MM.1S (cell line): Measurements from ENCODE around the gene UTS2R.

Source experiments
- DNase-seq: peaks from one replicate; pipeline ENCODE4 v3.0.0-alpha.2; 2015
- H2AFZ ChIP-seq: fragments of 300-600 bp; sonication (generic); 2 replicates; pipeline ENCODE4 v1.6.0; 2016; ENCODE audit warnings: antibody characterized with exemption, low read length
- H3F3A ChIP-seq: fragments of 300-600 bp; sonication (generic); 2 replicates; pipeline ENCODE4 v1.6.1; 2016; ENCODE audit warnings: mild to moderate bottlenecking, antibody characterized with exemption, low read length, moderate library complexity, mixed read lengths; ENCODE audit not compliant: insufficient read depth
- H3K27ac ChIP-seq: fragments of 300-600 bp; sonication (generic); 2 replicates; pipeline ENCODE4 v1.5.1; 2016; ENCODE audit warnings: mild to moderate bottlenecking, low read length
- H3K27me3 ChIP-seq: fragments of 300-600 bp; sonication (generic); replicated peaks from 2 replicates; pipeline ENCODE4 v1.6.0; 2016; ENCODE audit warnings: low read length; ENCODE audit not compliant: insufficient read depth
- H3K36me3 ChIP-seq: fragments of 300-600 bp; sonication (generic); replicated peaks from 2 replicates; pipeline ENCODE4 v1.6.1; 2016; ENCODE audit warnings: mild to moderate bottlenecking, low read length, mixed read lengths; ENCODE audit not compliant: insufficient read depth
- H3K4me1 ChIP-seq: fragments of 300-600 bp; sonication (generic); 2 replicates; pipeline ENCODE4 v1.6.1; 2016; ENCODE audit warnings: low read length, mixed read lengths
- H3K4me2 ChIP-seq: fragments of 300-600 bp; sonication (generic); 2 replicates; pipeline ENCODE4 v1.6.0; 2016; ENCODE audit warnings: low read depth, low read length
- H3K4me3 ChIP-seq: fragments of 300-600 bp; sonication (generic); 2 replicates; pipeline ENCODE4 v1.5.1; 2016; ENCODE audit warnings: low read length, mixed read lengths
- H3K79me2 ChIP-seq: fragments of 300-600 bp; sonication (generic); 2 replicates; pipeline ENCODE4 v1.6.1; 2016; ENCODE audit warnings: mixed run types, low read length, mixed read lengths
- H3K9ac ChIP-seq: fragments of 300-600 bp; sonication (generic); 2 replicates; pipeline ENCODE4 v1.6.1; 2016; ENCODE audit warnings: low read length, mixed read lengths
- H3K9me2 ChIP-seq: fragments of 300-600 bp; sonication (generic); replicated peaks from 2 replicates; pipeline ENCODE4 v1.6.1; 2016; ENCODE audit warnings: mild to moderate bottlenecking, low read length, mixed read lengths; ENCODE audit not compliant: insufficient read depth
- H3K9me3 ChIP-seq: fragments of 300-600 bp; sonication (generic); replicated peaks from 2 replicates; pipeline ENCODE4 v1.6.1; 2016; ENCODE audit warnings: mild to moderate bottlenecking, low read length, mixed read lengths; ENCODE audit not compliant: insufficient read depth
- H4K20me1 ChIP-seq: fragments of 300-600 bp; sonication (generic); 2 replicates; pipeline ENCODE4 v1.6.1; 2016; ENCODE audit warnings: mild to moderate bottlenecking, low read length, moderate library complexity, mixed read lengths; ENCODE audit not compliant: insufficient read depth
- EZH2 ChIP-seq: fragments of 300-600 bp; sonication (generic); optimal IDR thresholded peaks from 2 replicates; pipeline ENCODE3; 2017; ENCODE audit warnings: low read depth, mild to moderate bottlenecking, antibody characterized with exemption, low read length, mixed read lengths
- EZH2phosphoT487 ChIP-seq: fragments of 300-600 bp; sonication (generic); IDR thresholded peaks from 2 replicates; pipeline ENCODE4 v1.6.1; 2018; ENCODE audit warnings: antibody characterized with exemption, low read length
- TF ChIP-seq, protein P1 (sequence below): fragments of 300-600 bp; sonication (generic); IDR thresholded peaks from 2 replicates; pipeline ENCODE4 v1.5.1; 2016; ENCODE audit warnings: antibody characterized with exemption, low read length, mixed read lengths

Gene UTS2R

DNA sequence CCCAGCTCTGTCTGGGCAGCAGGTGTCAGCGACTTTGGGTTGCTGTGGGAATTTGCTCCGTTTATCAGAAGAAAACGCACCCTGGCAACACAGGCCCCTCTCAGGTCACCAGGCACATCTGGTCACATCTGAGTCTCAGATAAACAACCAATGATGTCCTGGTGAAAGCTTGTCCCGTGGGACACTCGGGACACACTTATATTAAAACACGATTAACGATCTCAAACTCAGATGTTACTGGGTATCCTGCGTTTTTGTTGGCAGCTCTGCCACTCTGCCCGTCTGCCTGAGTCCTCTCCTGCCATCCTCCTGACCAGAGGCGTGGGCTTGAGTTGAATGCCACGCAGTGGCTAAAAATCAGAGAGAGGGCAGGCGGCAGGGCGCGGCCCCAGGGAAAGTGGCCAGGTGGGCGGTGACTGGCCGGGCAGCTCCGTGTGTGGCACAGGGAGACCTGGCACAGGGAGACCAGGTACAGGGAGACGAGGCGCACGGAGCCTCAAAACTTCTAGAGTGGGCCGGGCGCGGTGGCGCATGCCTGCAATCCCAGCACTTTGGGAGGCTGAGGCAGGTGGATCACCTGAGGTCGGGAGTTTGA lies 40.1 kb upstream of the UTS2R start:
- Histone ChIP-seq H3K36me3 (no peaks in the 10 kb centered on the region), H3K27ac (no peak overlapping the region), H3F3A (peaks cover 19% of the 10 kb centered on the region), H3K9me2 (no peaks in the 10 kb centered on the region), H3K9ac (no peak overlapping the region), H3K9me3 (no peaks in the 10 kb centered on the region), H4K20me1 (no peaks in the 10 kb centered on the region), H3K27me3 (no peaks in the 10 kb centered on the region), H3K4me1 (peaks cover 44% of the 10 kb centered on the region), H2AFZ (no peak overlapping the region), H3K4me3 (no peak overlapping the region), H3K79me2 (no peaks in the 10 kb centered on the region), H3K4me2 (no peak overlapping the region)
- no peak for DNase-seq
- TF ChIP-seq EZH2 (no peak), EZH2phosphoT487 (no peak)
- TF ChIP-seq, protein P1, sequence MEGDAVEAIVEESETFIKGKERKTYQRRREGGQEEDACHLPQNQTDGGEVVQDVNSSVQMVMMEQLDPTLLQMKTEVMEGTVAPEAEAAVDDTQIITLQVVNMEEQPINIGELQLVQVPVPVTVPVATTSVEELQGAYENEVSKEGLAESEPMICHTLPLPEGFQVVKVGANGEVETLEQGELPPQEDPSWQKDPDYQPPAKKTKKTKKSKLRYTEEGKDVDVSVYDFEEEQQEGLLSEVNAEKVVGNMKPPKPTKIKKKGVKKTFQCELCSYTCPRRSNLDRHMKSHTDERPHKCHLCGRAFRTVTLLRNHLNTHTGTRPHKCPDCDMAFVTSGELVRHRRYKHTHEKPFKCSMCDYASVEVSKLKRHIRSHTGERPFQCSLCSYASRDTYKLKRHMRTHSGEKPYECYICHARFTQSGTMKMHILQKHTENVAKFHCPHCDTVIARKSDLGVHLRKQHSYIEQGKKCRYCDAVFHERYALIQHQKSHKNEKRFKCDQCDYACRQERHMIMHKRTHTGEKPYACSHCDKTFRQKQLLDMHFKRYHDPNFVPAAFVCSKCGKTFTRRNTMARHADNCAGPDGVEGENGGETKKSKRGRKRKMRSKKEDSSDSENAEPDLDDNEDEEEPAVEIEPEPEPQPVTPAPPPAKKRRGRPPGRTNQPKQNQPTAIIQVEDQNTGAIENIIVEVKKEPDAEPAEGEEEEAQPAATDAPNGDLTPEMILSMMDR = no peak

DNA sequence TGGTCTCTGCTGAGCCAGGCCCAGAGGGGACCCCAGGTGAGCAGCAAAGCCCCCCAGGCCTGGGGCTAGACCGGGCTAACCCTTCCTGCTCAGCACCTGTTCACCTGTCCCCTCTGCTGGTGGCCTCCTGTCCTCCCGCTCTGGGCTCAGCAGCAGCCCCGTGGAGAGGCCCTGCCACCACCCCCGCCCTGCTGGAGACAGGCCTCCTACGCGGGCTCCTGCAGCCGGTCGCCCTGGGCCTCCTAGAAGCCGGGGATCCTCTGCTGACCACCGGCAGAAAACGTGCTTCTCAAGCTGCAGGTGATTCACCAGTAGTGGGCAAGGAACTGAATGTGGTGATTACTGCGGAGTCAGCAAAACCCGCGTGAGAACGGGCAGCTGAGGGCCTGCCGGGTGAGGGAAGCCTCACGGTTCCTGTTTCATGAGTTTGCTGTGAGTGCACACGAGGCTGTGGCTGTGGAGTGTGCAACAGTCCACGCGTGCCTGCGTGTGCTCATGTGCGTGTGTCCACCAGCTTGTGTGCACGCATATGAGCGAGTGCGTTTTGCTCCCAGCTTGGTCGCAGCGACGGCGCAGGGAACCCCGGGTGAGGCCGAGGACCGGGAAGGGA lies 38.8 kb upstream of the UTS2R start:
- Histone ChIP-seq H3K9ac (peak overlapping the region; percentile 54), H3K4me3 (peak overlapping the region; percentile 52)

DNA sequence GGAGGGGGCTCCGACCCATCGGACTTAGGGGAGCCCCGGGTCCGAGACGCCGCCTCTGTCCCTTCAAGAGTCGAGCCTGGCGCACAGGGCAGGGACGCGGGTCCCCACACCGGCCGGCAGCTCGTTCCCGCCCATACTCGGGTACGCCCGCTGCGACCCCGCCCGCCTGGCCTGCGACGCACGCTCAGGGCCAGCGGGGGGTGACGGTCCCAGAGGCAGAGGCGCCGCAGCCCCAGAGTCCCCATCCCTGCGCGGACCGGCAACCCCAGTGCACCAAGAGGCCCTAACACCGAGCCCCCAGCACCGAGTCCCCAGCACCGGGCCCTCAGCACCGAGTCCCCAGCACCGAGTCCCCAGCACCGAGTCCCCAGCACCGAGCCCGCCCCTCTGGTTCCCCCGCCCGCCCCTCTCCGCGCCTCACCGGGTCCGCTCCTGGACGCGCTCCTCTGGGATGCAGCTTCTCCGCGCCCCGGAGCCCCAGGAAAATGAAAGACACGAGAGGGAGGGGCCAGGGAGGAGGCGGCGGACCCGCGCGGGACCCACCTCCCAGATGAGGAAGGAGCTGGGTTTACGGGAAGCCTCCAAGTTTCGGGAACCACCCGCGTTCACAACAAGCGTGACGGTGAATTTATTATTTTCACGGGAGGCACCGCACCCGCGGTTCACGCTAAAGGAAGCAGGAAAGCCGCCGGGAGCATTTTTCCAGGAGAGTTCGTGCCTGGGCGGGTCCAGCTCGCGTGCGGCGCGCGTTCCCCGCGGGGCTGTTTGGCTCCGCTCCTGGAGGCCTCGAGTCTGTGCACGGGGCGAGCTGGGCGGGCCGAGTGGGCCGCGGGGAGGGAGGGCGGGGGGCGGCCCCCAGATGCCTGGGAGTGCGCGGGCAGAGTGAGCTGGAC lies 38.0 kb upstream of the UTS2R start, which contains the start of gene SECTM1:
Gene SECTM1 (minus strand): TSS at position 488 of the 893 bp plus-strand sequence. CDS start 6,526 bp downstream, outside the sequence.
- peaks cover 19% of the 10 kb centered on the region for H3F3A ChIP-seq
- peaks cover 44% of the 10 kb centered on the region for H3K4me1 ChIP-seq
- H4K20me1 ChIP-seq = no peaks in the 10 kb centered on the region
- H3K9ac ChIP-seq = peak within 1 kb of the TSS; percentile 67
- H3K79me2 ChIP-seq = no peaks in the 10 kb centered on the region
- no peaks in the 10 kb centered on the region for H3K36me3 ChIP-seq
- no peaks in the 10 kb centered on the region for H3K27me3 ChIP-seq
- no peaks in the 10 kb centered on the region for H3K9me2 ChIP-seq
- no peaks in the 10 kb centered on the region for H3K9me3 ChIP-seq
- peak; percentile 35 for DNase-seq
- peak within 1 kb of the TSS; percentile 55 for H3K4me3 ChIP-seq
- peak within 1 kb of the TSS; percentile 77 for H2AFZ ChIP-seq
- peak within 1 kb of the TSS; percentile 90 for H3K4me2 ChIP-seq
- TF ChIP-seq EZH2 = no peak
- TF ChIP-seq, protein P1 = no peak
- no peak for TF ChIP-seq EZH2phosphoT487
- H3K27ac ChIP-seq = peak within 1 kb of the TSS; percentile 78

More for the DNA sequence above, 38.8 kb upstream of the UTS2R start:
- TF ChIP-seq, protein P1 = no peak
- TF ChIP-seq EZH2phosphoT487 (no peak), EZH2 (no peak)
- Histone ChIP-seq H3K27me3 (no peaks in the 10 kb centered on the region), H2AFZ (peak overlapping the region; percentile 77), H3K36me3 (no peaks in the 10 kb centered on the region), H3K9me3 (no peaks in the 10 kb centered on the region), H4K20me1 (no peaks in the 10 kb centered on the region), H3K4me1 (peaks cover 44% of the 10 kb centered on the region), H3K4me2 (peak overlapping the region; percentile 79), H3K27ac (peak overlapping the region; percentile 75), H3K9me2 (no peaks in the 10 kb centered on the region), H3K79me2 (no peaks in the 10 kb centered on the region), H3F3A (peaks cover 19% of the 10 kb centered on the region)
- peak; percentile 71 for DNase-seq
